Epithelial cell of proximal tubule (primary cell): ENCODE results near the gene CTU1. TPM values are rescaled to one million over a fixed set of nuclear protein-coding genes. Genes with fewer than 3 reads are reported as not detected.

Source experiments
- total RNA-seq: library from RNA; depleted of rRNA; stranded (reverse); fragments of >200 nt; gene quantifications from 2 replicates; pipeline ENCODE4 v1.2.3, GENCODE V29; 2015

Gene CTU1
- total RNA-seq, 1 donor from 2014 or later, result 12.5 TPM

Other genes starting within 250 kb of the CTU1 start
- gene KLK2, start 235.0 kb downstream of the CTU1 start, total RNA-seq, result not detected in 2 replicates
- gene KLK4, start 197.0 kb downstream of the CTU1 start, total RNA-seq, result not detected in 2 replicates
- gene KLK5, start 155.4 kb downstream of the CTU1 start, total RNA-seq, result 8.1 and 16.4 TPM in 2 replicates
- gene KLK6, start 138.8 kb downstream of the CTU1 start, total RNA-seq, result 32.2 and 65.8 TPM in 2 replicates
- 9.3 and 24.8 TPM in 2 replicates for gene KLK7, start 124.5 kb downstream of the CTU1 start, total RNA-seq
- gene KLK8, start 106.8 kb downstream of the CTU1 start, total RNA-seq, result 3.6 and 9.1 TPM in 2 replicates
- gene KLK10, start 88.7 kb downstream of the CTU1 start, total RNA-seq, result 2.8 and 10.1 TPM in 2 replicates
- gene KLK11, start 81.8 kb downstream of the CTU1 start, total RNA-seq, result not detected in 2 replicates
- gene KLK12, start 73.4 kb downstream of the CTU1 start, total RNA-seq, result not detected in 2 replicates
- not detected in 2 replicates for gene KLK13, start 43.3 kb downstream of the CTU1 start, total RNA-seq
- gene KLK14, start 25.5 kb downstream of the CTU1 start, total RNA-seq, result 0.17 TPM in 1 of 2 replicates, not detected in the other
- gene SIGLEC9, start 16.5 kb upstream of the CTU1 start, total RNA-seq, result not detected in 2 replicates
- gene SIGLEC7, start 33.9 kb upstream of the CTU1 start, total RNA-seq, result not detected in 2 replicates
- not detected in 2 replicates for gene CD33, start 116.7 kb upstream of the CTU1 start, total RNA-seq
- gene SIGLECL1, start 142.7 kb upstream of the CTU1 start, total RNA-seq, result not detected in 2 replicates
- 0.06 TPM in 1 of 2 replicates, not detected in the other for gene IGLON5, start 203.2 kb upstream of the CTU1 start, total RNA-seq
- gene VSIG10L, start 233.7 kb upstream of the CTU1 start, total RNA-seq, result 0.51 and 0.92 TPM in 2 replicates